Measurements from ENCODE around the gene PLA2G2D. TPM values are rescaled to one million over a fixed set of nuclear protein-coding genes. Genes with fewer than 3 reads are reported as not detected.

Gene PLA2G2D
- polyA plus RNA-seq (2012; ENCODE audit: insufficient read length, low read depth) = not detected

- TF ChIP-seq FOXP2 (optimal IDR thresholded peaks at IDR 0.05; ENCODE audit: borderline replicate concordance, extremely low read depth, extremely low read length, insufficient read depth) = no peak
- no peak for TF ChIP-seq SIN3A (IDR thresholded peaks at IDR 0.05; ENCODE audit: borderline replicate concordance, insufficient read depth, low read length)
- TF ChIP-seq REST (IDR thresholded peaks at IDR 0.05; ENCODE audit: insufficient read depth in 1 of 2, low read depth in 2 of 2, low read length in 2 of 2) = no peak
- TF ChIP-seq POLR2AphosphoS5 (IDR thresholded peaks at IDR 0.05; ENCODE audit: low read depth, low read length) = no peak
- no peak for TF ChIP-seq TAF1 (IDR thresholded peaks at IDR 0.05; ENCODE audit: borderline replicate concordance, insufficient read depth, low read length)
Observed at GRCh38 chr1:20119347-20119746, at the start of gene PLA2G2D. Gene PLA2G2D, minus strand, starts transcription at chr1:20119536. Its CDS starts 38 bp downstream, at chr1:20119498.

GRCh38 chr1:20168564-20169491 lies 49.5 kb upstream of the PLA2G2D start:
- TF ChIP-seq FOXP2 (optimal IDR thresholded peaks at IDR 0.05; ENCODE audit: borderline replicate concordance, extremely low read depth, extremely low read length, insufficient read depth) (no peak), POLR2AphosphoS5 (IDR thresholded peaks at IDR 0.05; ENCODE audit: low read depth, low read length) (no peak), TAF1 (IDR thresholded peaks at IDR 0.05; ENCODE audit: borderline replicate concordance, insufficient read depth, low read length) (no peak), SIN3A (IDR thresholded peaks at IDR 0.05; ENCODE audit: borderline replicate concordance, insufficient read depth, low read length) (no peak), REST (IDR thresholded peaks at IDR 0.05; ENCODE audit: insufficient read depth in 1 of 2, low read depth in 2 of 2, low read length in 2 of 2) (no peak)

GRCh38 chr1:20167126-20167525 lies 47.8 kb upstream of the PLA2G2D start:
- TF ChIP-seq TAF1 (IDR thresholded peaks at IDR 0.05; ENCODE audit: borderline replicate concordance, insufficient read depth, low read length) = no peak
- no peak for TF ChIP-seq POLR2AphosphoS5 (IDR thresholded peaks at IDR 0.05; ENCODE audit: low read depth, low read length)
- TF ChIP-seq SIN3A (IDR thresholded peaks at IDR 0.05; ENCODE audit: borderline replicate concordance, insufficient read depth, low read length) = no peak
- TF ChIP-seq FOXP2 (optimal IDR thresholded peaks at IDR 0.05; ENCODE audit: borderline replicate concordance, extremely low read depth, extremely low read length, insufficient read depth) = no peak
- no peak for TF ChIP-seq REST (IDR thresholded peaks at IDR 0.05; ENCODE audit: insufficient read depth in 1 of 2, low read depth in 2 of 2, low read length in 2 of 2)

- TF ChIP-seq SIN3A (IDR thresholded peaks at IDR 0.05; ENCODE audit: borderline replicate concordance, insufficient read depth, low read length) = no peak
- TF ChIP-seq POLR2AphosphoS5 (IDR thresholded peaks at IDR 0.05; ENCODE audit: low read depth, low read length) = no peak
- TF ChIP-seq TAF1 (IDR thresholded peaks at IDR 0.05; ENCODE audit: borderline replicate concordance, insufficient read depth, low read length) = no peak
- no peak for TF ChIP-seq REST (IDR thresholded peaks at IDR 0.05; ENCODE audit: insufficient read depth in 1 of 2, low read depth in 2 of 2, low read length in 2 of 2)
- TF ChIP-seq FOXP2 (optimal IDR thresholded peaks at IDR 0.05; ENCODE audit: borderline replicate concordance, extremely low read depth, extremely low read length, insufficient read depth) = no peak
Observed at GRCh38 chr1:20166051-20166450, 46.7 kb upstream of the PLA2G2D start.
